ENCODE data around the gene CBX2. TPM values are rescaled to one million over a fixed set of nuclear protein-coding genes. Genes with fewer than 3 reads are reported as not detected.

The CBX2 gene
- total RNA-seq, 1 donor from 2014 or later: 2.6 TPM

DNA sequence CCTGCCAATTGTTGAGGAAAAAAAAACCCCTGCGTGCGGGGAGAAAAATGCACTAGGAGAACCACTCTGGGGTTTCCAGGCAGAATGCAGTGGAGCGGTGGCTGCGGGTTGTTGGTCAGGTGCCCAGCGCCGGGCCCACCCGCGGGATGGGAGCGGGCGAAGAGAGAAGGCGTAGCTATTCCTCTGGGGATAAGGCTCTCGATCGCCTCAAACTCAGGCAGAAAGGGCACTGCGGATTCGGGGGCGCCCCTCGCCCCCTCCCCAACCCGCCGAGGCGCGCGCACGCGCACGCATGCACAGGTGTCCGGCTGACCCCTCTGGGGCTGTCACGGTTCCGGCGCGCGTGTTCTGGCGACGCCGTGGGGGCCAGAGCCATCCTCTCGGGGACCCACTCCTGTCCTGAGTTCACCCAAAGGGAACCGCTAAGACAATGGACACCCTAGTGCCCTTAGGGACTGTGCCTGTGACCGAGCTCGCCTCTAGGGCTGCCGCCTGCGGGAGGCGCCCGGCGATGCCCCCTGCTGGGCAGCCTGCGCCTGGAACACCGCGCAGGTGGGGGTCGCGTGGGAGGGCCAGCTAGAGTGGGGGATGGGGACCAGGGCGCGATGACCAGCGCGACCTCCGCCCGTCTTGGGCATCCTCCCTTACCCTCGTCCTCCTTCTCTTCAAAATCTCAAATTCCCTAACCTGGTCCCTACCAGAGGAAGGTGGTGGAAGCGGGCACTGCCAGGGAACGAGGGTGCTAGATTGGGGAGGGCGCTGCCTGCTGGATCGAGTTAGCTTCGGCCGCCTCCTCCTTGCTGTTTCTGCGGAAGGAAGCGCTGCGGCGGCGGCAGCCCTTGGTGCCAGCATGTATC is 33.3 kb downstream of the CBX2 start:
- DNase-seq: no peak
- Histone ChIP-seq H3K9me3 (replicated peaks) (no peaks in the 10 kb centered on the region), H3K27ac (replicated peaks) (no peak overlapping the region), H3K4me3 (peak overlapping the region; percentile 59), H3K27me3 (ENCODE audit: low read depth) (peaks cover 99% of the 10 kb centered on the region), H3K36me3 (no peaks in the 10 kb centered on the region), H3K4me1 (peaks cover 56% of the 10 kb centered on the region)
- TF ChIP-seq, protein P1, sequence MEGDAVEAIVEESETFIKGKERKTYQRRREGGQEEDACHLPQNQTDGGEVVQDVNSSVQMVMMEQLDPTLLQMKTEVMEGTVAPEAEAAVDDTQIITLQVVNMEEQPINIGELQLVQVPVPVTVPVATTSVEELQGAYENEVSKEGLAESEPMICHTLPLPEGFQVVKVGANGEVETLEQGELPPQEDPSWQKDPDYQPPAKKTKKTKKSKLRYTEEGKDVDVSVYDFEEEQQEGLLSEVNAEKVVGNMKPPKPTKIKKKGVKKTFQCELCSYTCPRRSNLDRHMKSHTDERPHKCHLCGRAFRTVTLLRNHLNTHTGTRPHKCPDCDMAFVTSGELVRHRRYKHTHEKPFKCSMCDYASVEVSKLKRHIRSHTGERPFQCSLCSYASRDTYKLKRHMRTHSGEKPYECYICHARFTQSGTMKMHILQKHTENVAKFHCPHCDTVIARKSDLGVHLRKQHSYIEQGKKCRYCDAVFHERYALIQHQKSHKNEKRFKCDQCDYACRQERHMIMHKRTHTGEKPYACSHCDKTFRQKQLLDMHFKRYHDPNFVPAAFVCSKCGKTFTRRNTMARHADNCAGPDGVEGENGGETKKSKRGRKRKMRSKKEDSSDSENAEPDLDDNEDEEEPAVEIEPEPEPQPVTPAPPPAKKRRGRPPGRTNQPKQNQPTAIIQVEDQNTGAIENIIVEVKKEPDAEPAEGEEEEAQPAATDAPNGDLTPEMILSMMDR (IDR thresholded peaks at IDR 0.05; ENCODE audit: borderline replicate concordance): peak; percentile 75
- intact Hi-C loops (cut with micrococcal nuclease): no loop called here

GRCh38 chr17:79811868-79812352 is 34.0 kb downstream of the CBX2 start:
- H3K9me3 ChIP-seq (replicated peaks): no peaks in the 10 kb centered on the region
- peak overlapping the region; percentile 59 for H3K4me3 ChIP-seq
- intact Hi-C loops (cut with micrococcal nuclease): no loop called here
- DNase-seq: no peak
- no peak overlapping the region for H3K27ac ChIP-seq (replicated peaks)
- TF ChIP-seq, protein P1 (IDR thresholded peaks at IDR 0.05; ENCODE audit: borderline replicate concordance): no peak
- H3K36me3 ChIP-seq: no peaks in the 10 kb centered on the region
- peaks cover 56% of the 10 kb centered on the region for H3K4me1 ChIP-seq
- H3K27me3 ChIP-seq (ENCODE audit: low read depth): peaks cover 99% of the 10 kb centered on the region

DNA sequence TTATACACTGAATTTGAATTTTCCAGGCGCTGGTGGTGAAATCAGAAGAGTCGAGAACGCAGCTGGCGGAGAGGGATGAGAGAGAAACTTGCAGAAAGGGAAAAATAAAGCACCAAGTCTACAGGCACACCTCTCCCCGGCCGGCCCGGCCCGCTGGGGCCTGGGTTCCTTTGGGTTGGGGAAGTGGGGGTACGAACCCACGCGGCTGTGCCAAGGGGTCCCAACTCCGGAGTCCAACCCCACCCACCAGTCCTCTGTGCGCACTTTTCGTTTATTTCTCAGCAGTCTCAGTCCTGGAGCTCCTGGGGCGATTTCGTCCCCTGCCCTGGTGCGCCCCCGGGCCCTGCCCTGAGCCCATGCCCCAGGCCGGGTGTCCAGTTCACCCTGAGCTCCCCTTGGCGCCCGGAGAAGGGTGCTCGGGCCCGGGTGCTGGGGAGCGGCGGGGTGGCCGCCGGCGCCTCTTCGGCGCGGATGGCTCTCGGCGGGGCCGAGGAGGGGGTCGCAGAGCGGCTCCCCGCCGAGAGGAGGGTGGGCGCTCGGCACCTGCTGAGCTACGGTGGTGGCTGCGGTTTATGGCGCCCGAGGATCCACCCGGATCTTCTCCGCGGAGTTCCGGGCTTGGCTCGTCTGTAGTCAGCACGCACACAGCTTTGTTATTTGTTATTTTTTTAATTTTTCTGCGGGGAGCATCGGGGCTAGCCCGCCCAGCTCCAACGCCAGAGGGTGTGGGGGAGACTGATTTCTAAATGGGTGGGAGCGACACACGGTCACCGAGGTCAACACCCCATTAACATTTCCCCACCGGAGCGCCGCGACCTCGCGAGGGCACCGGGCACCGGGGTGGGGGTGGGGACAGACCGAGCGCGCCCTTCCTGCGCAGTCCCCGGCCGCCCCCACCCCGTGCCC is 34.7 kb downstream of the CBX2 start:
- no peaks in the 10 kb centered on the region for H3K36me3 ChIP-seq
- DNase-seq: no peak
- peaks cover 99% of the 10 kb centered on the region for H3K27me3 ChIP-seq (ENCODE audit: low read depth)
- TF ChIP-seq, protein P1 (IDR thresholded peaks at IDR 0.05; ENCODE audit: borderline replicate concordance): no peak
- H3K27ac ChIP-seq (replicated peaks): no peak overlapping the region
- intact Hi-C loops (cut with micrococcal nuclease): no loop called here
- no peaks in the 10 kb centered on the region for H3K9me3 ChIP-seq (replicated peaks)
- H3K4me1 ChIP-seq: peaks cover 56% of the 10 kb centered on the region
- H3K4me3 ChIP-seq: peak overlapping the region; percentile 60

DNA sequence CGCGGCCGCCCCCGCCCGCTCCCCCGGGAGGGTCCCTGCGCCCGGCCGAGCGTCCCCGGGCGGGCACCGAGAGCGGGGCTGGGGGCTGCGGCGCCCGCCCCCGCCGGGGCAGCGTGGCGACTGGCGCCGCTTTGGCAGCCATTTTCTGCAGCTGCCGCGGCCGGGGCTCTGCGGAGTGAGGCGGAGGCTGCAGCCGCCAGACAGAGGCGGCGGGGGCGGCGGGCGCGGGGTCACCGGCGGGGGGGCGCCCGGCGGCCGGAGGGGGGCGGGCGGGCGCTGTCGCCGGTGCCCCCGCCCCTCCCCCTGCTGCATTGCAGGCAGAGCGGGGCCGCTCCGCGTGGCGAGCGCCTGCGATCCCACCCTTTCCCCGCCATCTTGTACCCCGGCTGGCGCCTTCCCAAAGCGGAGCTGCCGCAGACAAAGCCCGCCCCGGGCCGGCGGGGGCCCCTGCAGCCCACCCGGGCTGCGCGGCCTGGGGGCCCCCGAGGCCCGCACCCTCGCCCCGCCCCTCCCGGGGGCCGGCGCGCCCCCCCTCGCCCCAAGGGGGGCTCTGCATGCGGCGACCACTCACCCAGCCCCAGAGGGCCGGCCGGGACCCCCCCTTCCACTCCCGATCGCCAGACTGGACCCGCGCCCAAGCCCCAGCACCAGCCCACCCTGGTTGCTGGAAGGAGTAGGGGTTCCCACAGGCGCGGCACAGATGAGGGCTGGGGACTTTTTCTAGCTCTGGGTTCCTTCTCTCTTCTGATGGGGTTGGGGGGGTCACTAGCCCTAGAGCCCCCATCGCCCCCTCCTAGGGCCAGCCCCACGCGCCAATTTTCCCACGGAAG is 35.6 kb downstream of the CBX2 start:
- Histone ChIP-seq H3K4me3 (peak overlapping the region; percentile 60), H3K27ac (replicated peaks) (no peak overlapping the region), H3K27me3 (ENCODE audit: low read depth) (peaks cover 98% of the 10 kb centered on the region), H3K4me1 (peaks cover 58% of the 10 kb centered on the region), H3K9me3 (replicated peaks) (no peaks in the 10 kb centered on the region), H3K36me3 (no peaks in the 10 kb centered on the region)
- DNase-seq: no peak
- intact Hi-C loops (cut with micrococcal nuclease): no loop called here
- TF ChIP-seq, protein P1 (IDR thresholded peaks at IDR 0.05; ENCODE audit: borderline replicate concordance): no peak

Data from left ventricle myocardium inferior (tissue), 1 donor.